Colonic mucosa (tissue), 4 donors: ENCODE data around the gene BRIP1. TPM values are rescaled to one million over a fixed set of nuclear protein-coding genes. Genes with fewer than 3 reads are reported as not detected.

Experiments
- DNase-seq: peaks from one replicate; pipeline ENCODE4 v3.0.0-alpha.2; 2020
- H3K27ac ChIP-seq: fragments of 200-600 bp; one replicate; pipeline ENCODE4 v1.8.0; 2021
- H3K27me3 ChIP-seq: fragments of 200-600 bp; one replicate; pipeline ENCODE4 v1.8.0; 2021
- H3K36me3 ChIP-seq: fragments of 200-600 bp; one replicate; pipeline ENCODE4 v1.8.0; 2021
- H3K4me1 ChIP-seq: fragments of 200-600 bp; one replicate; pipeline ENCODE4 v1.8.0; 2021; ENCODE audit warnings: mild to moderate bottlenecking
- H3K4me3 ChIP-seq: fragments of 200-600 bp; one replicate; pipeline ENCODE4 v1.8.0; 2021
- H3K9ac ChIP-seq, 2 donors: one replicate each; pipeline ENCODE4 v1.7.0; 2013; ENCODE audit warnings: control low read depth in 2 of 2, low read depth in 2 of 2, low read length in 2 of 2
- H3K9me3 ChIP-seq: fragments of 200-600 bp; one replicate; pipeline ENCODE4 v1.8.0; 2021
- CTCF ChIP-seq: fragments of 200-600 bp; IDR thresholded peaks from one replicate; pipeline ENCODE4 v1.8.0; 2022; ENCODE audit warnings: antibody characterized with exemption, mild to moderate bottlenecking
- intact Hi-C: fragments of 100-400 bp; cut with DNase I; formaldehyde crosslinking; loops from one replicate; pipeline ENCODE4 v1.14.1; 2022
- total RNA-seq, 2 donors: library from RNA; stranded (reverse); fragmentation: NEBNext Ultra II Directional in 1 of 2; extraction: Animal tissue kit (Norgen Biotek cat#: 25700) in 1 of 2; gene quantifications; one replicate each; pipeline ENCODE4 v1.2.1, GENCODE V29; 2021
- donor health status: healthy.
- donor health status: DM: no; HTN: no; CAD: no.
- donor health status: DM: no; HTN: no; CAD: no.

The BRIP1 gene
- total RNA-seq, 2 donors from 2014 or later = 3.3 to 10.1 TPM

GRCh38 chr17:61834610-61835009 lies 28.7 kb downstream of the BRIP1 start:
- Histone ChIP-seq H3K36me3 (no peaks in the 10 kb centered on the region), H3K9ac (no peak overlapping the region), H3K27me3 (no peaks in the 10 kb centered on the region), H3K9me3 (no peaks in the 10 kb centered on the region), H3K4me3 (no peak overlapping the region), H3K27ac (no peak overlapping the region), H3K4me1 (no peaks in the 10 kb centered on the region)
- intact Hi-C loops = loop anchor here (5.0 kb wide), 1 partner anchor 197 kb away; no protein-coding TSS in a partner anchor
- TF ChIP-seq CTCF = no peak
- no peak for DNase-seq

- no peaks in the 10 kb centered on the region for H3K27me3 ChIP-seq
- no peaks in the 10 kb centered on the region for H3K4me1 ChIP-seq
- H3K9ac ChIP-seq = no peak overlapping the region
- intact Hi-C loops = no loop called here
- H3K36me3 ChIP-seq = no peaks in the 10 kb centered on the region
- DNase-seq = no peak
- no peak for TF ChIP-seq CTCF
- no peak overlapping the region for H3K4me3 ChIP-seq
- no peak overlapping the region for H3K27ac ChIP-seq
- H3K9me3 ChIP-seq = no peaks in the 10 kb centered on the region
Measured at GRCh38 chr17:61833536-61834193, 29.7 kb downstream of the BRIP1 start.

GRCh38 chr17:61832463-61832862 lies 30.9 kb downstream of the BRIP1 start:
- no peak for TF ChIP-seq CTCF
- Histone ChIP-seq H3K9ac (no peak overlapping the region), H3K27me3 (no peaks in the 10 kb centered on the region), H3K4me1 (no peaks in the 10 kb centered on the region), H3K27ac (no peak overlapping the region), H3K9me3 (no peaks in the 10 kb centered on the region), H3K4me3 (no peak overlapping the region), H3K36me3 (no peaks in the 10 kb centered on the region)
- no peak for DNase-seq
- intact Hi-C loops = no loop called here

- intact Hi-C loops = no loop called here
- TF ChIP-seq CTCF = no peak
- Histone ChIP-seq H3K27me3 (no peaks in the 10 kb centered on the region), H3K9me3 (no peaks in the 10 kb centered on the region), H3K4me3 (no peak overlapping the region), H3K9ac (no peak overlapping the region), H3K27ac (no peak overlapping the region), H3K4me1 (no peaks in the 10 kb centered on the region), H3K36me3 (no peaks in the 10 kb centered on the region)
- DNase-seq = no peak
Measured at GRCh38 chr17:61831099-61831498, 32.2 kb downstream of the BRIP1 start.

GRCh38 chr17:61828694-61829093 lies 34.6 kb downstream of the BRIP1 start:
- TF ChIP-seq CTCF = no peak
- Histone ChIP-seq H3K9ac (no peak overlapping the region), H3K27ac (no peak overlapping the region), H3K27me3 (no peaks in the 10 kb centered on the region), H3K9me3 (no peaks in the 10 kb centered on the region), H3K4me3 (no peak overlapping the region), H3K4me1 (no peaks in the 10 kb centered on the region), H3K36me3 (no peaks in the 10 kb centered on the region)
- no peak for DNase-seq
- intact Hi-C loops = no loop called here
